SW 1271 (cell line): ENCODE results near the gene RPS4Y1.

Source experiments
- DNase-seq, 2 experiments: peaks; one replicate each; lab custom pipeline; 2025; lab: John Stamatoyannopoulos, UW

RPS4Y1 gene

DNA sequence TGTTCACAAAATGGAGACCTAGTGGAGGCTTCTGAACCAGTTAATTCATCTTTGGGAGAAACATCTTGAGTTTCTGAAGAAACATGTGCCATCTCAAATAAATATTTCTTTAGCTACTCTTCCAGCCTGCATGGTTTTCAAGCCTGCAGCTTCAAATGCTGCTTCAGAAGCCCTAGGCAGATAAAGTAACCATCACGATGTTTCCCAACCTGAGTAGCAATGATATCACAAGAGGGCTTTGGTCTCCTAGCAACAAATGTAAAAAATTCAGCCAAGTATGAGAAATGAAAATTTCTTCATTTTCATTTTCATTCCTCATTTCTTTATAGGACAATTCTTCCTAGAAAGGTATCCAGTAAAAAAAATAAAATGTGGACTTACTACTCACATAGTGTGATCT, 42.2 kb downstream of the RPS4Y1 start:
- DNase-seq, result no peak

- no peak for DNase-seq
Measured at GRCh38 chrY:2885880-2886279, 44.5 kb downstream of the RPS4Y1 start.

DNA sequence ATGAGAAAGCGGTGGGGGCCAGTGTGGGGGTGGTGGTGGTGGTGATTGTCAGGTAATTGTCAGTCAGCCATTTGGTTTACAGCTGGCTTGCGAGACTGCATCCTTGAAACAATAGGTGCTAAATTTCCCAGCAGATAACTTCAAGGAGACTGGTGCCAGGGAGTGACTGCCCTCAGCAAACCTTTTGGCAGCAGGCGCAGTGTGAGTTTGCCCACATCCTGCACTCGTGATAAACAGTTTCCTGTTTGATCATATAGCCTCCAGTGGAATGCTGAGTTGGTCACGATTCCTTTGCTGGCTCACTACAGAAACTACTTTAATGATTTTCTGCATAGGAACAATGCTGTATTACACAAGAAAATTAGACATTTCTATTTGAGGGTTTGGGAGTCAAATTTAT, 46.0 kb downstream of the RPS4Y1 start:
- DNase-seq, result no peak

GRCh38 chrY:2887955-2888354, 46.6 kb downstream of the RPS4Y1 start:
- no peak for DNase-seq

DNA sequence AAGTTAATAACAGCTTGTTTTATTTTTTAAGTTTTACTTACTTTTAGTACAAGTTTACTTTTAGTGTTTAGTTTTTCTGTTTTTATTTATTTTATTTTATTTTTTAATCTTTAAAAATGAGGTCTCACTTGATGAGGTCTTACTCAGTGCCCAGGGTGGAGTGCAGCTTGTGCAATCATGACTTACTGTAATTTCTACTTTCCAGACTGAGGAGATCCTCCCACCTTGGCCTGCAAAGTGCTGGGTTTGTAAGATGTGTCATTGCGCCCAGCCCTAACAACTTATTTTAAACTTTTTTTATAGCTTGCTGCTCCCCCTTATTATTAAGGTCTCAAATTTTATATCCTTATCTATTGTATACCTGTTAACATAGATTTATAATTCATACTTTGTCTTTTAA, 52.1 kb downstream of the RPS4Y1 start:
- DNase-seq, result no peak

- no peak for DNase-seq
Measured at GRCh38 chrY:2896050-2896449, 54.6 kb downstream of the RPS4Y1 start.

DNA sequence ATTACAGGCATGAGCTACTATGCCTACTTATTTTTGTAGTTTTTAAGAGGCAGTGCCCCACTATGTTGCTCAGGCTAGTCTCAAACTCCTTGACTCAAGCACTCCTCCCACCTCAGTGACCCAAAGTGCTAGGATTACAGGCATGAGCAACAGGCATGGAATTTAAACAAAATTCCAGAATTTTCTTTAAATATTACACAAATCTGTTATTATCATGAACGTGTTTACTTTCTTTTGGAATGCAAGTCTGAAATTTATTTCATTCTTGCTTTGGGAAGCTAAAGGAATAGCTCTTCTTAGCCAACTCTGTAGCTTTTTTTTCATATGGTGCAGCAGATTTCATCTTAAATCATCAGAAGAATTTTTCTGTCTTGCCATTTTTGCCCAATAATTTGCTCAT, 66.0 kb downstream of the RPS4Y1 start:
- DNase-seq, result no peak

DNA sequence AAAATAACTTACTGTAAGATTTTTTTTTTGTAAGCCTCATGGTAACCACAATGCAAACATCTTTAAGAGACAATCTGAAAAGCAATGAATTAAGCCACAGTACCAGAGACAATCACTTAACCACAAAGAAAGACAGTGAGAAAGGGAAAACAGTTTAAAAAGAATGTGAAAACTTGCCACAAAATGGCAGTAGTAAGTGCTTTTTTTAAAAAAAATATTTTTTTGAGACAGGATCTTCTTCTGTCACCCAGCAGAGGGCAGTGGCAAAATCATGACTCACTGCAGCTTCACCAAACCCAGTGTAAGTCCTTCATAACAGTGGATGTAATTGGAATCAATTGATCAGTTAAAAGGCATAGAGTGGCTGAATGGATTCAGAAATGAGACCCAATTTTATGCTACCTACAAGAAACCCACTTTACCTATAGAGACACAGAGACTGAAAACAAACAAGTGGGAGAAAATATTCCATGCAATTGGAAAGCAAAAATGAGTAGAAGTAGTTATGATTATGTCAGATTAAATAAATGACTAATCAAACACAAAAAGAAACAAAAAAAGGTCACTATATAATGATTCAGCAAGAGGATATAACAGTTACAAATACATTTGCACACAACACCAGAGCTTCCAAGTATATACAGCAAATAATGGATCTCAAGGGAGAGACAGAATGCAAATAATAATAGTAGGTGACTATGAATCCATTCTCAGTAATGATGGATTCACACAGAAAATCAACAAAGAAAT, 71.8 kb downstream of the RPS4Y1 start:
- DNase-seq, result no peak
